ENCODE results near the gene PSTPIP1. TPM values are rescaled to one million over a fixed set of nuclear protein-coding genes. Genes with fewer than 3 reads are reported as not detected.

PSTPIP1 gene
- total and polyA plus RNA-seq, 2 experiments from 2014 or later: 0.80 to 3.7 TPM

DNA sequence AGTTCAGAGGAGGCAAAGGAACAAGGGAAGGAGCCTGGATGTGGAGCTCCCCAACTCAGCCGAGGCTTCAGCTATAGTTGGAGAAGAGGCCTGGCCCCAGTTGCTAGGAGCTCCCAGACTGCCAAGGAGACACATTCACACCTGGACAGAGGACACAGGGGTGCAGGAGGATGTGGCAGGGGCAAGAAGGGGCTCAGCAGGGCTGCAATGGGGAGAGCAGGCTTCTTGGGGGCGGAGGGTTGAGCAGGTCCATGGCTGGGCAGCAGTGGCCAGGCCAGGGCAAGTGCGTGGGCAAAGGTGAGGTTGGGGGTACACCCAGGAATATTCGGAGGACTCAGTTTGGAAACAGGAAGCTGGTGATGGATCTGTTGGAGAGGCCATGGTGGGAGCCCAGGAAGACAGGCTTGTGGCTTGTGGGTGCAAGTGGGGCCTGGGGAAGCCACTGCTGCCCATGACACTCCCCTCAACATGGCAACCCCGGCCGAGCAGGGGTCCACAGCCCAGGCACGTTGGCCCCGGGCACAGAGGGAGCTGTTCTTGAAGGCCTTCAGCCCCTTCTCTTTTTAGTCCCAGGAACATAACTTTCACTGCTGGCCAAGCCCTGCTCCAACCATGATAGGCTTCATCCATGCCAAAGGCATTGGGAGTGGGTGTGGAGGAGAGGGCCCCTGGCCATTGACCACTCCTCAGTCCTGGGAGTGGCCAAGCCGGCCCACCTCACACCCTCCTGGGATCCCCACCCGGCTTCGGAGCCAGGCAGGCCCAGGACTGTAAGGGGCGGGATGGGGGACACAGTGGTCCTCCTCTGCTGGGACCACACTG, 42.7 kb downstream of the PSTPIP1 start:
- H3K9me3 Mint-ChIP-seq: peaks cover 29% of the 10 kb centered on the region
- no peak overlapping the region for H3K4me3 Mint-ChIP-seq

More for the DNA sequence above, 42.7 kb downstream of the PSTPIP1 start:
- Mint-ChIP-seq H3K27me3 (ENCODE audit: insufficient read depth, low read depth, poor library complexity) (peaks cover 32% of the 10 kb centered on the region), H3K36me3 (ENCODE audit: low read depth) (peaks cover 50% of the 10 kb centered on the region), H3K27ac (no peak overlapping the region), H3K4me1 (peaks cover 11% of the 10 kb centered on the region)
- Histone ChIP-seq H3K36me3 (ENCODE audit: insufficient read depth) (no peaks in the 10 kb centered on the region), H2AFZ (no peak overlapping the region), H3K9me2 (ENCODE audit: insufficient read depth) (no peaks in the 10 kb centered on the region), H3K79me2 (replicated peaks; ENCODE audit: insufficient read depth) (no peaks in the 10 kb centered on the region), H3K27me3 (ENCODE audit: insufficient read depth) (no peaks in the 10 kb centered on the region), H3K27ac (ENCODE audit: low read depth) (no peak overlapping the region), H3K4me3 (no peak overlapping the region), H3K4me1 (ENCODE audit: insufficient read depth) (no peaks in the 10 kb centered on the region), H3K4me2 (no peak overlapping the region), H3F3A (replicated peaks; ENCODE audit: low read depth) (no peaks in the 10 kb centered on the region), H4K20me1 (replicated peaks; ENCODE audit: insufficient read depth) (no peaks in the 10 kb centered on the region)
- ATAC-seq (no peak), DNase-seq (ENCODE audit: low spot score) (no peak)
- TF ChIP-seq, protein P1, sequence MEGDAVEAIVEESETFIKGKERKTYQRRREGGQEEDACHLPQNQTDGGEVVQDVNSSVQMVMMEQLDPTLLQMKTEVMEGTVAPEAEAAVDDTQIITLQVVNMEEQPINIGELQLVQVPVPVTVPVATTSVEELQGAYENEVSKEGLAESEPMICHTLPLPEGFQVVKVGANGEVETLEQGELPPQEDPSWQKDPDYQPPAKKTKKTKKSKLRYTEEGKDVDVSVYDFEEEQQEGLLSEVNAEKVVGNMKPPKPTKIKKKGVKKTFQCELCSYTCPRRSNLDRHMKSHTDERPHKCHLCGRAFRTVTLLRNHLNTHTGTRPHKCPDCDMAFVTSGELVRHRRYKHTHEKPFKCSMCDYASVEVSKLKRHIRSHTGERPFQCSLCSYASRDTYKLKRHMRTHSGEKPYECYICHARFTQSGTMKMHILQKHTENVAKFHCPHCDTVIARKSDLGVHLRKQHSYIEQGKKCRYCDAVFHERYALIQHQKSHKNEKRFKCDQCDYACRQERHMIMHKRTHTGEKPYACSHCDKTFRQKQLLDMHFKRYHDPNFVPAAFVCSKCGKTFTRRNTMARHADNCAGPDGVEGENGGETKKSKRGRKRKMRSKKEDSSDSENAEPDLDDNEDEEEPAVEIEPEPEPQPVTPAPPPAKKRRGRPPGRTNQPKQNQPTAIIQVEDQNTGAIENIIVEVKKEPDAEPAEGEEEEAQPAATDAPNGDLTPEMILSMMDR (conservative IDR thresholded peaks at IDR 0.05; ENCODE audit: low read depth in 2 of 2): no peak
- TF ChIP-seq EZH2phosphoT487 (IDR thresholded peaks at IDR 0.05; ENCODE audit: unreplicated experiment) (no peak), ZNF114 (CRISPR knock-in tag; IDR thresholded peaks at IDR 0.05) (no peak), STAT1 (IDR thresholded peaks at IDR 0.05; ENCODE audit: unreplicated experiment) (no peak), JUNB (IDR thresholded peaks at IDR 0.05; ENCODE audit: unreplicated experiment) (no peak), EZH2 (IDR thresholded peaks at IDR 0.05; ENCODE audit: low read depth, unreplicated experiment) (no peak), NANOG (IDR thresholded peaks at IDR 0.05; ENCODE audit: borderline replicate concordance) (no peak), CREB1 (CRISPR knock-in tag; IDR thresholded peaks at IDR 0.05; ENCODE audit: low read depth) (no peak), ZNF331 (CRISPR knock-in tag; IDR thresholded peaks at IDR 0.05; ENCODE audit: low read depth) (no peak), REST (IDR thresholded peaks at IDR 0.05; ENCODE audit: unreplicated experiment) (no peak), POLR2AphosphoS5 (IDR thresholded peaks at IDR 0.05; ENCODE audit: low read depth) (no peak)
- TF ChIP-seq, protein P2, sequence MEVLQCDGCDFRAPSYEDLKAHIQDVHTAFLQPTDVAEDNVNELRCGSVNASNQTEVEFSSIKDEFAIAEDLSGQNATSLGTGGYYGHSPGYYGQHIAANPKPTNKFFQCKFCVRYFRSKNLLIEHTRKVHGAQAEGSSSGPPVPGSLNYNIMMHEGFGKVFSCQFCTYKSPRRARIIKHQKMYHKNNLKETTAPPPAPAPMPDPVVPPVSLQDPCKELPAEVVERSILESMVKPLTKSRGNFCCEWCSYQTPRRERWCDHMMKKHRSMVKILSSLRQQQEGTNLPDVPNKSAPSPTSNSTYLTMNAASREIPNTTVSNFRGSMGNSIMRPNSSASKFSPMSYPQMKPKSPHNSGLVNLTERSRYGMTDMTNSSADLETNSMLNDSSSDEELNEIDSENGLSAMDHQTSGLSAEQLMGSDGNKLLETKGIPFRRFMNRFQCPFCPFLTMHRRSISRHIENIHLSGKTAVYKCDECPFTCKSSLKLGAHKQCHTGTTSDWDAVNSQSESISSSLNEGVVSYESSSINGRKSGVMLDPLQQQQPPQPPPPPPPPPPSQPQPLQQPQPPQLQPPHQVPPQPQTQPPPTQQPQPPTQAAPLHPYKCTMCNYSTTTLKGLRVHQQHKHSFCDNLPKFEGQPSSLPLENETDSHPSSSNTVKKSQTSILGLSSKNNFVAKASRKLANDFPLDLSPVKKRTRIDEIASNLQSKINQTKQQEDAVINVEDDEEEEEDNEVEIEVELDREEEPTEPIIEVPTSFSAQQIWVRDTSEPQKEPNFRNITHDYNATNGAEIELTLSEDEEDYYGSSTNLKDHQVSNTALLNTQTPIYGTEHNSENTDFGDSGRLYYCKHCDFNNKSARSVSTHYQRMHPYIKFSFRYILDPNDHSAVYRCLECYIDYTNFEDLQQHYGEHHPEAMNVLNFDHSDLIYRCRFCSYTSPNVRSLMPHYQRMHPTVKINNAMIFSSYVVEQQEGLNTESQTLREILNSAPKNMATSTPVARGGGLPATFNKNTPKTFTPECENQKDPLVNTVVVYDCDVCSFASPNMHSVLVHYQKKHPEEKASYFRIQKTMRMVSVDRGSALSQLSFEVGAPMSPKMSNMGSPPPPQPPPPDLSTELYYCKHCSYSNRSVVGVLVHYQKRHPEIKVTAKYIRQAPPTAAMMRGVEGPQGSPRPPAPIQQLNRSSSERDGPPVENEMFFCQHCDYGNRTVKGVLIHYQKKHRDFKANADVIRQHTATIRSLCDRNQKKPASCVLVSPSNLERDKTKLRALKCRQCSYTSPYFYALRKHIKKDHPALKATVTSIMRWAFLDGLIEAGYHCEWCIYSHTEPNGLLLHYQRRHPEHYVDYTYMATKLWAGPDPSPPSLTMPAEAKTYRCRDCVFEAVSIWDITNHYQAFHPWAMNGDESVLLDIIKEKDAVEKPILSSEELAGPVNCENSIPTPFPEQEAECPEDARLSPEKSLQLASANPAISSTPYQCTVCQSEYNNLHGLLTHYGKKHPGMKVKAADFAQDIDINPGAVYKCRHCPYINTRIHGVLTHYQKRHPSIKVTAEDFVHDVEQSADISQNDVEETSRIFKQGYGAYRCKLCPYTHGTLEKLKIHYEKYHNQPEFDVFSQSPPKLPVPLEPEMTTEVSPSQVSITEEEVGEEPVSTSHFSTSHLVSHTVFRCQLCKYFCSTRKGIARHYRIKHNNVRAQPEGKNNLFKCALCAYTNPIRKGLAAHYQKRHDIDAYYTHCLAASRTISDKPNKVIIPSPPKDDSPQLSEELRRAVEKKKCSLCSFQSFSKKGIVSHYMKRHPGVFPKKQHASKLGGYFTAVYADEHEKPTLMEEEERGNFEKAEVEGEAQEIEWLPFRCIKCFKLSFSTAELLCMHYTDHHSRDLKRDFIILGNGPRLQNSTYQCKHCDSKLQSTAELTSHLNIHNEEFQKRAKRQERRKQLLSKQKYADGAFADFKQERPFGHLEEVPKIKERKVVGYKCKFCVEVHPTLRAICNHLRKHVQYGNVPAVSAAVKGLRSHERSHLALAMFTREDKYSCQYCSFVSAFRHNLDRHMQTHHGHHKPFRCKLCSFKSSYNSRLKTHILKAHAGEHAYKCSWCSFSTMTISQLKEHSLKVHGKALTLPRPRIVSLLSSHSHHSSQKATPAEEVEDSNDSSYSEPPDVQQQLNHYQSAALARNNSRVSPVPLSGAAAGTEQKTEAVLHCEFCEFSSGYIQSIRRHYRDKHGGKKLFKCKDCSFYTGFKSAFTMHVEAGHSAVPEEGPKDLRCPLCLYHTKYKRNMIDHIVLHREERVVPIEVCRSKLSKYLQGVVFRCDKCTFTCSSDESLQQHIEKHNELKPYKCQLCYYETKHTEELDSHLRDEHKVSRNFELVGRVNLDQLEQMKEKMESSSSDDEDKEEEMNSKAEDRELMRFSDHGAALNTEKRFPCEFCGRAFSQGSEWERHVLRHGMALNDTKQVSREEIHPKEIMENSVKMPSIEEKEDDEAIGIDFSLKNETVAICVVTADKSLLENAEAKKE (CRISPR knock-in tag; IDR thresholded peaks at IDR 0.05): no peak
- TF ChIP-seq, protein P3, sequence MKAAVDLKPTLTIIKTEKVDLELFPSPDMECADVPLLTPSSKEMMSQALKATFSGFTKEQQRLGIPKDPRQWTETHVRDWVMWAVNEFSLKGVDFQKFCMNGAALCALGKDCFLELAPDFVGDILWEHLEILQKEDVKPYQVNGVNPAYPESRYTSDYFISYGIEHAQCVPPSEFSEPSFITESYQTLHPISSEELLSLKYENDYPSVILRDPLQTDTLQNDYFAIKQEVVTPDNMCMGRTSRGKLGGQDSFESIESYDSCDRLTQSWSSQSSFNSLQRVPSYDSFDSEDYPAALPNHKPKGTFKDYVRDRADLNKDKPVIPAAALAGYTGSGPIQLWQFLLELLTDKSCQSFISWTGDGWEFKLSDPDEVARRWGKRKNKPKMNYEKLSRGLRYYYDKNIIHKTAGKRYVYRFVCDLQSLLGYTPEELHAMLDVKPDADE (IDR thresholded peaks at IDR 0.05): no peak
